GM03348 (cell line): ENCODE measurements around the gene CDH26.

Source experiments
- DNase-seq: peaks from one replicate; pipeline ENCODE4 v3.0.0; 2012; ENCODE audit warnings: low spot score

The CDH26 gene

GRCh38 chr20:60063739-60064380, 105.6 kb downstream of the CDH26 start:
- no peak for DNase-seq
